ENCODE results near the gene ST3GAL5. TPM values are rescaled to one million over a fixed set of nuclear protein-coding genes. Genes with fewer than 3 reads are reported as not detected.

The ST3GAL5 gene
- total and polyA plus RNA-seq, 10 donors = 18.7 to 124 (median 74.1) TPM

DNA sequence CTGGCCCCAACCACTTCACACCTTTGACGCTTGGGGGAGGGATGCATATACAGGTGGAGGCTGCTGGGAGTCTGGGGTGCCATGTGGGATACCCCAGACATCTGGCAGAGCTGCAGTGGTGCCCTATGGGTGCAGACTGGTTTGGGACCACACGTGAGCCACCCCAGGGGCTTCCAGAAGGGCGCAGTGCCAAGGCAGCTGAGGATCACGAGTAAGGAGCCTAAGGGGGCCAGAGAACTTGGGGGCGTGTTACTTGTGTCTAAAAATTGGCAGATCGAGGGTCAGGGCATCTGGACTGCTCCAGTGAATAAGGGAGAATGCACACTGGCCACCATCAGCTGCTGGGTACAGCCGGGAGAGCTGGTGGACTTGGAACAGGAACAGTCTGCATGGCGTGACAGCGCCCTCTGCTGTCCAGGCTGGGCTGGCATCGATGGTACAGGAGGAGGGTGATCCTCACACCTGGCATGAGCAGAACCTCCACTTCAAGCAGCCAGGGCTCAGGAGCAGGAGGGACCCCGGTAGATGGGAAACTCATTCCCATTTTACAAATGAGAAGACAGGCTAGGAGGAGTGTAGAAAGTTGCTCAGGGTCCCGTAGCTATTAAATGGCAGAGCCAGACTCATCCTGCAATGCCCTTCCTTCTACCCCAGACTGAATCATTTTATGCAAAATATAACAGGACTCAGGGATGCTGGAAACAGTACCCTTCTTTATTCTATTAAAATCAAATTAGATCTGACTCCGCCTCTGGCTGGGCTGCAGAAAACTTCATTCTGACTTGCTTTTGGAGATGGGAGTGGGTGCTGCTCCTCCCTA is 74.6 kb downstream of the ST3GAL5 start:
- intact Hi-C loops (cut with DNase I; ENCODE audit: low total_unique reads) = loop anchor here (10.0 kb wide), 1 partner anchor 179 kb away; no protein-coding TSS in a partner anchor
- H3K9me3 ChIP-seq = no peaks in the 10 kb centered on the region
- 18 to 35% (median 32%) methylated on average over 10 to 13 of the region's 13 CpGs for WGBS, 5 donors

DNA sequence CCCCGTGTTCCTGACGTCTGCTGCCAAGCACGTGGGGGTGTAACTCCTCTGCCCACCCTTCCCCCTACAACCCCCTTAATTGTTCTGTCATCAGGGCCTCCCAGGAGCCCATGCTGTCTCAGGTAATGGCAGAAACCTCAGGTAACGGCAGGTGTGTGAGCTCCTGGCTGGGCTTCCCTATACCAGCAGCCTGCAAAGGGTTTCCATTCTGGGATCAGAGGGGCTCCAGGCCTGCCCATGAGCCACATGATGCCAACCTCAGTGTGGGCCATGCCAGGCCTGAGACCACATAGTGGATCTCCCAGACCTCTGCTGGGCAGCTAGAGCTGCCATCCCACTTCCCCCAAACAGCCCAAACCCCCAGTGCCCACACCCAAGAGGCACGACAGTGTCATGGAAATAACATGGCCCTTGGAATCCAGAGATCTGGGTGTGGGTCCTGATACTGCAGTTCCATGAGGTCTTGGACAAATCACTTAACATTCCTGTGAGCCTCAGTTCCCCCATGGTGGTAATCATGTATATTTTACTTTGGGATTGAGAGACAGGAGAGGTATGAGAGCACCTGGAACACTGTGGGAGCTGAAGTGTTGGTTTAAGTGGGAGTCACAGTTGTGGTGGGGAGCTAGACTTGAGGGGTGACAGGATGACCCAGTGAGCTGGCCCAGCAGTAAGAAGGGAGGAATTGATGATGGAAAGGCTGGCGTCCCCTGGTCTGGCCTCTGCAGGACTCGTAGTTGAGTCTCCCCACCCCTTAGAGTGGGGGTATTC is 75.4 kb downstream of the ST3GAL5 start:
- intact Hi-C loops (cut with DNase I; ENCODE audit: low total_unique reads) = loop anchor here (10.0 kb wide), 1 partner anchor 179 kb away; no protein-coding TSS in a partner anchor
- no peak overlapping the region for H3K27ac ChIP-seq
- WGBS, 5 donors = 72 to 92% (median 85%) methylated on average over 7 of the region's 7 CpGs
- H3K4me3 ChIP-seq = no peak overlapping the region
- DNase-seq = no peak
- peaks cover 0 to 9% (median 2%) of the 10 kb centered on the region in 6 donors for H3K4me1 ChIP-seq
- TF ChIP-seq POLR2A (IDR thresholded peaks at IDR 0.05) = no peak
- TF ChIP-seq CTCF (IDR thresholded peaks at IDR 0.05 in 8 of 11, conservative IDR thresholded peaks at IDR 0.05 in 3 of 11) = no peak
- no peak for TF ChIP-seq POLR2AphosphoS5 (IDR thresholded peaks at IDR 0.05)
- H3K36me3 ChIP-seq = no peaks in the 10 kb centered on the region
- no peaks in the 10 kb centered on the region for H3K9me3 ChIP-seq
- peaks cover 0 to 25% (median 0%) of the 10 kb centered on the region in 7 donors for H3K27me3 ChIP-seq (replicated peaks in 1 of 7)

More for the DNA sequence above, 74.6 kb downstream of the ST3GAL5 start:
- no peak for TF ChIP-seq POLR2A (IDR thresholded peaks at IDR 0.05)
- peak in 1 of 3 donors; percentile 49 for TF ChIP-seq POLR2AphosphoS5 (IDR thresholded peaks at IDR 0.05)
- peak; percentile 79 to 94 (median 91) for TF ChIP-seq CTCF (IDR thresholded peaks at IDR 0.05 in 8 of 11, conservative IDR thresholded peaks at IDR 0.05 in 3 of 11)
- no peaks in the 10 kb centered on the region for H3K36me3 ChIP-seq
- peaks cover 0 to 25% (median 0%) of the 10 kb centered on the region in 7 donors for H3K27me3 ChIP-seq (replicated peaks in 1 of 7)
- H3K4me3 ChIP-seq = no peak overlapping the region
- no peak overlapping the region for H3K27ac ChIP-seq
- peak; percentile 95 for DNase-seq
- H3K4me1 ChIP-seq = peaks cover 0 to 9% (median 2%) of the 10 kb centered on the region in 6 donors

GRCh38 chr2:85812094-85812735 is 76.6 kb downstream of the ST3GAL5 start:
- 82 to 89% (median 86%) methylated on average over 9 to 10 of the region's 10 CpGs for WGBS, 5 donors
- no peak overlapping the region for H3K27ac ChIP-seq
- H3K27me3 ChIP-seq (replicated peaks in 1 of 7) = peaks cover 0 to 25% (median 0%) of the 10 kb centered on the region in 7 donors
- peaks cover 0 to 9% (median 2%) of the 10 kb centered on the region in 6 donors for H3K4me1 ChIP-seq
- H3K9me3 ChIP-seq = no peaks in the 10 kb centered on the region
- H3K36me3 ChIP-seq = no peaks in the 10 kb centered on the region
- intact Hi-C loops (cut with DNase I; ENCODE audit: low total_unique reads) = loop anchor here (10.0 kb wide), 1 partner anchor 177 kb away; no protein-coding TSS in a partner anchor
- no peak for DNase-seq
- TF ChIP-seq POLR2A (IDR thresholded peaks at IDR 0.05) (no peak), POLR2AphosphoS5 (IDR thresholded peaks at IDR 0.05) (no peak), CTCF (IDR thresholded peaks at IDR 0.05 in 8 of 11, conservative IDR thresholded peaks at IDR 0.05 in 3 of 11) (no peak)
- H3K4me3 ChIP-seq = no peak overlapping the region
